HUES6 (cell line): ENCODE data around the gene TOX2.

Experiments used
- H3K27ac ChIP-seq: 2 replicates; pipeline ENCODE4 v1.7.0; 2013; ENCODE audit warnings: low read depth, mild to moderate bottlenecking, low read length, inconsistent platforms
- H3K27me3 ChIP-seq: 2 replicates; pipeline ENCODE4 v1.6.1; 2013; ENCODE audit warnings: low read length; ENCODE audit not compliant: control insufficient read depth, insufficient read depth
- H3K36me3 ChIP-seq: 2 replicates; pipeline ENCODE4 v1.6.1; 2013; ENCODE audit warnings: low read length; ENCODE audit not compliant: control insufficient read depth, insufficient read depth
- H3K4me1 ChIP-seq: 2 replicates; pipeline ENCODE4 v1.6.1; 2013; ENCODE audit warnings: low read length; ENCODE audit not compliant: control insufficient read depth, insufficient read depth
- H3K4me3 ChIP-seq: 2 replicates; pipeline ENCODE4 v1.5.1; 2013; ENCODE audit warnings: low read depth, low read length
- H3K9ac ChIP-seq: one replicate; pipeline ENCODE4 v1.6.1; 2013; ENCODE audit warnings: mild to moderate bottlenecking, low read length
- H3K9me3 ChIP-seq: 2 replicates; pipeline ENCODE4 v1.6.1; 2013; ENCODE audit warnings: low read depth, low read length; ENCODE audit not compliant: control insufficient read depth, insufficient read depth

Gene TOX2

GRCh38 chr20:43982016-43982415 is 67.4 kb downstream of the TOX2 start:
- Histone ChIP-seq H3K27ac (no peak overlapping the region), H3K36me3 (no peaks in the 10 kb centered on the region), H3K9ac (no peak overlapping the region), H3K4me1 (peaks cover 8% of the 10 kb centered on the region; the same call in 1 of the 2 replicates), H3K4me3 (no peak overlapping the region), H3K27me3 (no peaks in the 10 kb centered on the region), H3K9me3 (no peaks in the 10 kb centered on the region)

- Histone ChIP-seq H3K27ac (no peak overlapping the region), H3K9ac (no peak overlapping the region)
Observed at GRCh38 chr20:43982886-43983285, 68.2 kb downstream of the TOX2 start.

GRCh38 chr20:43983359-43983758 is 68.7 kb downstream of the TOX2 start:
- Histone ChIP-seq H3K9me3 (no peaks in the 10 kb centered on the region), H3K27me3 (no peaks in the 10 kb centered on the region; the same call in 1 of the 2 replicates), H3K36me3 (no peaks in the 10 kb centered on the region), H3K4me3 (no peak overlapping the region), H3K9ac (no peak overlapping the region), H3K4me1 (no peaks in the 10 kb centered on the region; the same call in 1 of the 2 replicates), H3K27ac (no peak overlapping the region)

More at GRCh38 chr20:43982886-43983285, 68.2 kb downstream of the TOX2 start:
- Histone ChIP-seq H3K9me3 (no peaks in the 10 kb centered on the region), H3K4me1 (peaks cover 2% of the 10 kb centered on the region; the same call in 1 of the 2 replicates), H3K4me3 (no peak overlapping the region), H3K27me3 (no peaks in the 10 kb centered on the region), H3K36me3 (no peaks in the 10 kb centered on the region)

GRCh38 chr20:43983904-43984361 is 69.3 kb downstream of the TOX2 start:
- H3K4me3 ChIP-seq: no peak overlapping the region
- H3K36me3 ChIP-seq: no peaks in the 10 kb centered on the region
- H3K27ac ChIP-seq: no peak overlapping the region
- no peaks in the 10 kb centered on the region; the same call in 1 of the 2 replicates for H3K27me3 ChIP-seq
- H3K9ac ChIP-seq: no peak overlapping the region
- H3K9me3 ChIP-seq: no peaks in the 10 kb centered on the region
- H3K4me1 ChIP-seq: no peaks in the 10 kb centered on the region

- Histone ChIP-seq H3K27ac (no peak overlapping the region), H3K4me1 (no peaks in the 10 kb centered on the region), H3K4me3 (no peak overlapping the region), H3K36me3 (no peaks in the 10 kb centered on the region), H3K9ac (no peak overlapping the region), H3K27me3 (no peaks in the 10 kb centered on the region; the same call in 1 of the 2 replicates), H3K9me3 (no peaks in the 10 kb centered on the region)
Observed at GRCh38 chr20:43984587-43984986, 69.9 kb downstream of the TOX2 start.

- Histone ChIP-seq H3K36me3 (no peaks in the 10 kb centered on the region), H3K4me3 (no peak overlapping the region), H3K27ac (no peak overlapping the region), H3K27me3 (no peaks in the 10 kb centered on the region; the same call in 1 of the 2 replicates), H3K9me3 (peaks cover 4% of the 10 kb centered on the region; the same call in 1 of the 2 replicates), H3K4me1 (no peaks in the 10 kb centered on the region), H3K9ac (no peak overlapping the region)
Observed at GRCh38 chr20:43985121-43985520, 70.5 kb downstream of the TOX2 start.

GRCh38 chr20:43985608-43986316 is 71.1 kb downstream of the TOX2 start:
- Histone ChIP-seq H3K27ac (no peak overlapping the region), H3K9ac (no peak overlapping the region), H3K36me3 (no peaks in the 10 kb centered on the region), H3K9me3 (peaks cover 4% of the 10 kb centered on the region; the same call in 1 of the 2 replicates), H3K27me3 (no peaks in the 10 kb centered on the region; the same call in 1 of the 2 replicates), H3K4me3 (no peak overlapping the region), H3K4me1 (no peaks in the 10 kb centered on the region)

GRCh38 chr20:43987018-43987417 is 72.4 kb downstream of the TOX2 start:
- no peak overlapping the region for H3K27ac ChIP-seq

GRCh38 chr20:43987531-43987930 is 72.9 kb downstream of the TOX2 start:
- Histone ChIP-seq H3K36me3 (no peaks in the 10 kb centered on the region), H3K27me3 (no peaks in the 10 kb centered on the region; the same call in 1 of the 2 replicates), H3K27ac (no peak overlapping the region), H3K9ac (no peak overlapping the region), H3K4me3 (no peak overlapping the region), H3K9me3 (peaks cover 4% of the 10 kb centered on the region; the same call in 1 of the 2 replicates), H3K4me1 (no peaks in the 10 kb centered on the region)

More at GRCh38 chr20:43987018-43987417, 72.4 kb downstream of the TOX2 start:
- Histone ChIP-seq H3K36me3 (no peaks in the 10 kb centered on the region), H3K9ac (no peak overlapping the region), H3K27me3 (no peaks in the 10 kb centered on the region; the same call in 1 of the 2 replicates), H3K4me3 (no peak overlapping the region), H3K9me3 (peaks cover 4% of the 10 kb centered on the region; the same call in 1 of the 2 replicates), H3K4me1 (no peaks in the 10 kb centered on the region)

GRCh38 chr20:43988451-43988850 is 73.8 kb downstream of the TOX2 start:
- H3K4me1 ChIP-seq: no peaks in the 10 kb centered on the region
- no peak overlapping the region for H3K4me3 ChIP-seq
- H3K36me3 ChIP-seq: no peaks in the 10 kb centered on the region
- H3K27ac ChIP-seq: no peak overlapping the region
- no peaks in the 10 kb centered on the region; the same call in 1 of the 2 replicates for H3K27me3 ChIP-seq
- H3K9me3 ChIP-seq: peaks cover 4% of the 10 kb centered on the region; the same call in 1 of the 2 replicates
- no peak overlapping the region for H3K9ac ChIP-seq

GRCh38 chr20:43988867-43989266 is 74.2 kb downstream of the TOX2 start:
- Histone ChIP-seq H3K9me3 (peaks cover 4% of the 10 kb centered on the region; the same call in 1 of the 2 replicates), H3K9ac (no peak overlapping the region), H3K27ac (no peak overlapping the region), H3K36me3 (no peaks in the 10 kb centered on the region), H3K27me3 (no peaks in the 10 kb centered on the region; the same call in 1 of the 2 replicates), H3K4me3 (no peak overlapping the region), H3K4me1 (no peaks in the 10 kb centered on the region)
